GM21390 (cell line): ENCODE data around the gene SYNRG.

Source experiments
- ATAC-seq: cut with Tn5 transposase; IDR thresholded peaks from one replicate; pipeline ENCODE4 v1.9.1; 2021; ENCODE audit not compliant: unreplicated experiment

Gene SYNRG

DNA sequence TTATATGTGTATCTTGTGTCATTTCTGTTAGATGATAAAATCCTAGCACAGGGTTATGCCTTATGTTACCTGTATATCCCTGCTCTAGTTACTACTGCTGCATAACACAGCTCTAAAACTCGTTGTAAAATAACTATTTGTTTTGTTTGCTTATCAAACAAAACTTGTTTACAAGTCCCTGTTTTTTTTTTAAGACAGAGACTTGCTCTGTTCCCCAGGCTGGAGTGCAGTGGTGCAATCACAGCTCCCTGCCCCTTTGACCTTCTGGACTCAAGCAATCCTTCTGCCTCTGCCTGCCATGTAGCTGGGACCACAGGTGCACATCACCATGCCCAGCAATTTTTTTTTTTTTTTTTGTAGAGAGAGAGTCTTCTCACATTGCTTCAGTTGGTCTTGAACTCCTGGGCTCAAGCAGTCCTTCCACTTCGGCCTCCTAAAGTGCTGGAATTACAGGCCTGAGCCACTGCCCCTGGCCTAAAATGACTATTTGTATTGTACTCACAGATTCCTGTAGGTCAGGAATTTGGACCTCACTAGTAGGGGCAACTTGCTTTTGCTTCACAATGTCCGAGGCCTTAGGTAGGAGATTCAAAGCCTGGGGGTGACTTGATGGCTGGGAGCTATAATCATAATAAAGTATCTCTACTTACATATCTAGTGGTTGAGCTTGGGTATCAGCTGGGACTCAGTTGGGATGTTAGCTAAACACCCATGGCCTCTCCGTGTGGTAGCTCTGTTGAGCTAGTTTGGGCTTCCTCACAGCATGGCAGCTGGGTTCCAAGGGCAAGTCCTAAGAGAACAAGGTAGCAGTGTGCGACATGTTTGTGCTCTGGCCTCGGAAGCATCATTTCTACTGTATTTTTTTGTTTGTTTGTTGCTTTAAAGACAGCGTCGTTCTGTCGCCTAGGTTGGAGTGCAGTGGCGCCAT is 106.9 kb downstream of the SYNRG start:
- ATAC-seq = no peak

DNA sequence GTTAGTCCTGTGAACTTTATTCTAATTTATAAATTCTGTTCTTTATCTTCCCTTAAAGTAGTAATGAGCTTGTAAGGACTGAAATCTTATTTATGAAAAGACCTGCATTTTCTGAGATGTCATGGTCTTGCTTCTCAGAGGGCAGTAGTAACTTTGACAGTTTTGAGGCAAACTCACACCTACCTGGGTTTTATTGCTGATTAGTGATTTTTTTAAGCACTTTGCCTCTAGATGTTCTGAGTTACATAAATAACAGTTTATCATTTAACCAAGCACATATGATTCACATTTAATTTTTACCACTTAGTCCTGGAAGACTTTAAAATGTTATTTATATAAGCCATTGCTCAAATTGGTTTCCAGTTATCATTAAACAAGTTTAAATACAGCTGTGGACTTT is 108.8 kb downstream of the SYNRG start:
- ATAC-seq = no peak

DNA sequence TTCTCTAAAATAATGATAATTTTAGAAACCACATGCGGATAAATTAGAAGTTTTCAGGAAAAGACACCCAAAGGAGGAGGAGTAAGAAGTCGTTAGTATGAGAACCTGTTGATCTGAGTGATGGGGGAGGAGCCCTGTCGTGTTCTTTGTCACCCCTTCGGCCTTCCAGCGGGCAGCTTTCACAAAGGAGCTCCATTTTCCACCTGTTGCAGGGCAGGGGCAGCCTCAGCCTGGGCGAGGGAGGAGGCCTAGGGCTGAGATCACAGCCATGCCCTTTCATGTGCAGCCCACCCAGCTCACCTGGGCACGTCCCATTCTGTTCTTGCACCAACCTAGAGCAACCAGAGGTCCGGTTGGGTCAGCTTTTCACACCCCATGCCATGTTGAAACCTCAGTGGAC is 114.2 kb downstream of the SYNRG start:
- ATAC-seq = no peak

DNA sequence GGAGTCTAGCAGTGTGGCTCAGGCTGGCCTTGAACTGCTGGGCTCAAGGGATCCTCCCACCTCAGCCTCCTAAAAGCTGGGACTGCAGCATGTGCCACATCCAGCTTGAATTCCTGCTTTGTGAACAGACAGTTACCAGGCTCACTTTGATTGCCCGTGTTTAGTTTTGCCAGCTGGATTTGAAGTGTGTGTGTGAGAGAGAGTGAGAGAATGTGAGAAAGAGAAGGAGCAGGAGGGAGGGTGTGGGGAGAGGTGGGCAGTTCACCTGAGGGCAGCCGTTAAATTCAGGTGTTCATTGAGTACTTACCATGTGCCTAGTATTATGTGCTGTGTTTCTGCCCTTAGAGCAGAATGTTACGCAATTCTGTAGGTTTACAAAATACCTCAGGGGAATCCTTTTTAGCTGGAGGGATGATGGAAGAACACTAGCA is 114.8 kb downstream of the SYNRG start:
- ATAC-seq = no peak

DNA sequence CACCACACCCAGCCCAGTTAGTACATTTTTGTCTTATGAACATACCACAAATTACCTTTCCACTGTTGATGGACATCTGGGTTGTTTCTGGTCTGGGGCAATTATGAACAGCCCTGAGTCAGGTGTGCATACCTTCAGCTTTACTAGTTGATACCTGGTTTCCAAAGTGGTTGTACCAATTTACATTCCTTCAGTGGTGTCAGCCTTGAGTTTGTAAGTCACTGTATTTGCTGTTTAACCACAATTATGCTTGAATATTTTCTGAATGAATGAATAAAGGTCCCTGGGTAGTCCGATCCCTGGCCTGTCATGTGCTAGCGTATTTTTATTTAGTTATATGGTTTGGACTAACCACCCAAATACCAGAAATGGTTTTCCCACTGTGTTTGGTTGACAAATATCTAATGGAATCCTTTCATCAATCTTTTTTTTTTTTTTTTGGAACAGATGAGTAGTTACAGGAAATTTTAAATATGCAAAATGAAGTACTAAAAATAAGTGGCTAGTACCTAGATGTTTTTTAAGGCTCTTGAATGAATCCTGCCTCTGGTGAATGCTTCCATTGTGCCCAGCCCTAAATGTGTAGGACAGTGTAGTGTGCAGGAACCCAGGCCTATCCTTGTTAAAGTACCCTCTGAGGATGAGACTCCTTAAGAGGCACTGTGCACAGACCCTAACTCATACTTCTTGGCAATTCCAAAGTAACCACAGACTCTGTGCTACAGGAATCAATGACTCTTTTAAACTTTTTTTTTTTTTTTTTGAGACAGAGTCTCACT is 115.8 kb downstream of the SYNRG start:
- no peak for ATAC-seq

DNA sequence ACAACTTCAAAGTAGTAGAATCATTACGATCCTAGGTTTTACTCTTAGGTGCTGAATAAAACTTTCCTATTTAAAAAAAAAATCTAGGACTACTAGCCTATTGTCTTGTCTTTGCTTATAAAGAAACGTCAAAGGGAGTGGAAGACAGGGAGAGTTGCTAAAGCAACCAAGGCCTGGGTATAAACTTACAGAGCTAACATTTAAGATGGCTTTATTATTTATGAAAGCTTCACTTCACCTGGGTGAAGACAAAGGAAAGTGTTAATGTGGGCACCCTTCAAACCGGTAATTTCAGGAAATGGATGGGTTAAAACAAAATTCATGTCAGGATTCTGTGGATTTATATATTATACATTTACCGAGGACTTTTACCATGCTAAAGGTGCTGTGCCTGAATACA is 117.1 kb downstream of the SYNRG start:
- ATAC-seq = no peak

DNA sequence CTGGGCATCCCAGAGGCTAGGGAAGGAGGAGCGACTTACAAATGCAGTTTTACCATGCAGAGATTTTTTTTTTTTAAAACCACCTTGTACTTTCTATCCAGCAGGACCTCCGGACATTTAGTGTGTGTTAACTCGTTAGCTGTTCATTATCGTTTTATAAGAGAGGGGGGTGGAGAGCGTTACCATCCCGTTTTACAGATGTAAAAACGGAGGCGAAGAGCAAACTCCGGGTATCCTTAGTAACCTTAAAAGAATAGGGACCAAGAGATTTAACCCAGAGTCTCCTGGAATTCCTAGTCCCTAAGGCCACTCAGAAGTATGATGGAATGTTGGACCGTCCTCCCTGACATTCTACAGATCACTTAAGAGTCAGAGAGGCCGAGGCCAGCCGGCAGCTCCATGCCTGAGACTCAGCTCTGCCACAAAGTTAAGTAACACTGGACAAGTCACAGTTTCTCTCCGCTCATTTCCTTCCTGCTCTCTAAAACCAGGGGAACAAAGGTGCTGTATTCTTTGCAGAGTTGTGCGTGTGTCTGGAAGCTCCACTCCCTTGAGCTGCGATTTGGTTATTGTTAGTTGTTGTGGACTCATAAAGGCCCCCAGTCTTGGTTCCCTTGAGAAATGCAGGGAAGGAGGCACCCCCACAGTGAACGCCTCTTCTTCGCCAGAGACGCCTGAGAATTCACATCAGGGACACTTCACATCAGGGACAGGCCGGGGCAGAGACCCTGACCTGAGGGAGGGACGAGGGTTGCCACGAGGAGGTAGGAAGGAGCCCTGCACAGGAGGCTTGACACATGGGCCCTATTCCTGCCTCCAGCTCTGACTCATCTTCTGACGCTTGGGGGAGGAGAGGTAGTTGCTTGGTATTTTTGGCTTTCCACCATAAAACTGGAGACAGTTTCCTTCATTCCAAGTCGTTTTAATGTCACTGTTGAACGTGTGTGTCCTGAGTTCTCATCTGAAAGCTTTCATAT is 118.3 kb downstream of the SYNRG start:
- ATAC-seq = no peak

DNA sequence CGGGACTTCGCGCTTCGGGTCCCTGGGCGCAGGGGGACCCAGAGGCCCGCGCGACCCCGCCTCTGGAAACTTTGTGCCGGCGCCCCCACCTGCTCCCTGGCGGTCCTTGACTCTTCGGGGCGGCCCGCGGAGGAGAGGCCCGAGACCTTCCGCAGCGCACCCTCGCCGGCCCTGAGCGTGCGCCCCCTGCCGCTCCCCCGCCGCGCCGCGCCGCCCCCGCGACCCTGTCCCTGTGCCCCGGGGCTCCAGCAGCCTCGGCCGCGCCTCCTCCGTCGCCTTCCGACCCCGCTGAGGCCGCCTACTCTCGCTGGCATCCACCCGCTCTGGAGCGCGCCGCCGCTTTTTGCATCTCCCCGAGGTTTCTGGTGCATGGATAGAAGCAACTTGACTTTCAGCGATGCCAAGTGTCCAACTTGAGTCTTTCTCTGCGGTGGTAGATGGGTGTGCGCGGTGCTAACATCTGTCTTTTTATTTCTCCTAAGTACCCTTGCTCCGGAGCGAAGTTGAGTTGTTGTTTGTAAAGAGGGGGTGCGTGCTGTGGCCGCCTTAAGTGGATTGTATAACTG is 119.1 kb downstream of the SYNRG start:
- peak; percentile 50 for ATAC-seq

DNA sequence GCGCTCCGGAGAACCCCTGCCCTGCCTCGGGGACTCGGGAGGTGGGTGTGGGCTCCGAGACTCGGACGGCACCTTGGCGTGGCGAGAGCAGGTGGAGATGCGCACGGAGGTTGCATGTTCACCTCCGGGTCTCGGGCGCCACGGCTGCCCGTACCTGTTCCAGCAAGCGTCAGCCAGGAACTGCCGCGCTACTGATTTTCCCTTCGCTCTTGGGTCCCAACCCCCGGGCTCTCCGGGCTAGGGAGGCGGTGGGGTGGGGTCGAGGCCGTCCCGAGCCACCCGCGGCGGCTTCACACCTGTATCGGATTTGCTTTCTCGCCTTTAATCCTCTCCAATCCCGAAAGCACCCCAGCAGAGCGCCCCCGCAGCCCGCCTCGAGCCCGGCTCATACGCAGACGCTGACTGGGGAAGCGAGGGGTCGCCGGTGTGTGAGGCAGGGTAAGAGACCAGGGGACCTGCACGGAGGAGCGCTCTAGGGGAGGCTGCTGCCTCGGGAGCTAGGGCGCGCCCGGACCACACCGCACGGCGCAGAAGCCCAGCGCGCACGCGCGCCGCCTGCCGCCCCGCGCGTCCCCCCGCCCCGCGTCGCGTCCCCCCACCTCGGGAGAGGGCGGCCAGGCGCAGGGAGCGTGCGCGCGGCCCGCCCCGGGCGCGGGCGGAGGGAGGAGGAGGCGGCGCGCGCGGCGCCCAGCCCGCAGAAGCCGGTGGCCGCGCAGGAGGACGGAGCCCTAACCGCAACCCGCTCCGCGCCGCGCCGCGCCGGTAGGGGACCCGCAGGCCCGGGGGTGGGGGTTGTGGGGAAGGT is 119.8 kb downstream of the SYNRG start, which contains the start of gene DUSP14:
Gene DUSP14 (plus strand): TSS at position 695 of the 805 bp plus-strand sequence. CDS start 22,382 bp downstream, outside the sequence.
- peak; percentile 50 for ATAC-seq

DNA sequence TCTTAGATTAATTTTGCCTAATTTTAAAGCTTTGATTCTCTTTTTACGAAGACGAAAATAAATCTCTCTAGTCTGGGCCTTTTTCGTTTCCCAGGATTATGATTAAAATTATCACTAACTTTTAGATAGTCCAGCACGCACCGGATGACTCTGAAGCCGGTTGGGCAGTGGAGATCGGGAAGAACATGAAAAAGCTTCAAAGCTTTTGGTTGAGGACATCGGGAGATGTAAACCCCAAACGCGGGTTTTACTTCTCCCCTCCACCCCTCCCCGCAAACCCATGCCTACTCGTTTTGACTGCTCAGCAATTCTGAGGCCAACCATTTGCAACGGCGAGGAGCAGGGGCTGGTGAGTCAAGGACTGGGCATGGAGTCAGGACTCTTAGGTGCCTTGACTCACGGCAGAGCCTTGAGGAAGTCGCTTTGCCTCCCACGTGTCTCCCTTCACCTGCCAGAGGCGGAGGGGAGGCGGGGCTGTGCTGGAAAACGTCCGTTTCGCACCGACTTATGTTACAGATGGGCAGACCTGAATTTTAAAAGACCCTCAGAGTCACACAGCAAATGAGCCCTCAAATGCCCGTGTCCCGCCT is 120.5 kb downstream of the SYNRG start:
- ATAC-seq = no peak

DNA sequence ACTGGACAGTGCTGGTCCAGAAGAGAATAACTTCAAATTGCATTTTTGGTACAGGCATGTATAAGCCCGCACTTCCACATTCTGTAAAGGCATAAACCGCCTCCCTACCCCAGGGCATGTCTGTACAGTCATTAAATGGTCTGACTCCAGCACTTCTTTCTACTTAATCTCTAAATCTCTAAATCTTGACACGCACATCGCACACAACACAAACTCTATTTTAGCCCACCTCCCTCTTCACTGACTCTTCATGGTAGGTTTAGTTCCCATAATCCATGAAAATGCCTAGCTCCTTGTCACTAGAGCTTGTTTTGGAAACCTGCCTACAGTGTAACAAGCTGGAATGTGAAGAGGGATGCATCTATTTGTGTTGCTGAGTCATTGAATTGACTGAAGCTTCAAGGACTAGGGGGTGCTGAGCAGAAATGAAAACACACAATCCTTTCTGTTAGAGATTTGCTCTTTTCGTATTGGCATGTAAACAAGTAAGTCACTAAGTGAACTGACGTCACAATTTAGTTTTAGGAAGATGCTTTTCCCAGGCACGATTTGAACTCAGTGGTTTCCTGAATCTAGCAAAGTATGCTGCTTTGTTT is 121.1 kb downstream of the SYNRG start:
- no peak for ATAC-seq

DNA sequence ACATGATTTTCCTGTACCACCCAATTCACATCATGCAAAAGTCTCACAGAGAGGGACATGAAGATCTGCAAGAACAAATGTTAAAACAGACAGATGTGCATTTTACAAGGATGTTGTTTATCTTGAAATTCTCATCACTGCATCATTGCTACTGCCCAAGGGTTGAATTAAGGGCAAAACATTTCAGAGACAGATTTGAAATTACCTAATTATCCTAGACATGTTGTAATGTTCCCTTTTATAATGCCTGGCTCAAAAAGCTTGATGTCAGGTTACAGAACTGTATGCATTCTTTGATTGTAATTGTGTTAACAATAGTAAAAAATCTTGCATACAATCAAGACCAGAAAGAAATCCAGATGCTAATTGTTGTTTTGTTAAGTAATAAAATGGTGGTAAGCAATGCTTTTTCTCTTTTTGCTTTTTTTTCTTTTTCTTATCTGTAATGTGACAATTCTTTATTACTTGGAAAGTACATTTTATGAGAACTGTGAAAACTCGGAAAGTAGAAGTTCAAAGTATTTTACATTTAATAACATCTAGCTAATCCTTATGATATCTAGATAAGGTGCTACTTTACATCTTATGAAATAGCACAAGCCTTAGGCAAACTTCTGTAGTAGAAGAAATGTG is 123.2 kb downstream of the SYNRG start:
- no peak for ATAC-seq

DNA sequence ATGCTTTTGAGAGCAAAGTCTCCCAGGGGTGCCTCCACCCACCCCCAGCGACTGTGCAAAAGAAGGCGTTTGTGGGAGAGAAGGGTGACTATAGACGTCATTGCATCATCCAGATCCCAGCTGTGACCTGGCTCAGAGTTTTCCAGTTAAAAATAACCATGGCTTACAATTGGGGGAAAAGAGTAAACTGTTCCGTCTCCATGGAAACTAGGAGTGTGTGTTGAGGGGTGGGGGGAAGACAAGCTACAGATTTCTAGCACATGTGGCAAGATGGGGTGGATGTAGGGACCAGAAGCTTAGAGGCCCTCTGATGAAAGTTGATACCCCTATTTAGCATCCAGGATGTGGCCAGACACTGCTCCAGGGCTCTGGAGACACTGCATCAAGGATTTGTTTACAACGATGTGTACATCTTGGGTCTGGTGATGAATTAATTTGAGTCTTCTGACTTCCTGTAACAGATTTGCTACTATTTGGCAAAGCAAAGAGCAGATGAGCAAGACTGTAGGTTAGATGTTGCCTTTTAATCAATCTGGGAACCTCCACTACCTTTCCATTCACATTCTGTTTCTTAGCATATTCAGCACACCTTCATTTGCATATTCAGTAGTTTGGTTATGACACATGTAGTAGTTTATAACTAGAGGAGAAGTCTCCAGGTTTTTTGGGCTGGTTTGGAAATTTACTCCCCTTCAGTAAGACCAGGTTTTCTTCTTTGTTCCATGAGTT is 125.7 kb downstream of the SYNRG start:
- no peak for ATAC-seq

DNA sequence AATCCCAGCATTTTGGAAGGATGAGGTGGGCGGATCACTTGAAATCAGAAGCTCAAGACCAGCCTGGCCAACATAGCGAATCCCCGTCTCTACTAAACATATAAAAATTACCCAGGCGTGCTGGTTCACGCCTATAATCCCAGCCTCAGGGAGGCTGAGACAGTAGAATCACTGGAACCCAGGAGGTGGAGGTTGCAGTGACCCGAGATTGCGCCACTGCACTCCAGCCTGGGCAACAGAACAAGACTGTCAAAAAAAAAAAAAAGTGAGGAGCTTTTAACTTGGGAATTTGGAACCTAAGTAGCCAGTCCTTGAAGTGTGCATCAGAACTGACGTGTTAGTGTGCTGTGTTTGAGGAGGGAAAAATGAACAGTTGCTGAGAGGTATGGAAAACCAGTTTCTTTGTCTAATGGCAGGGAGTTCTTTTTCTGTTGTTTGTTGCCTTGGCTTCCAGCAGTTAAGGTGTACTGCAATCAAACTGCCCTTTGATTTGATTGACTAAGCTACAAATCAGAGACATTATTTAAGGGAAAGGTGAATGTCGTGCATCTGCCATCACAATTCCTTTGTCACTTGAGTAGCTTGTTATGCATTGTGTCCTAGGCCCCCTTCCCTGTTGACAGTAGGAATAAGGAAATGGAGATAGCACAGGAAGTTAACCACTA is 128.1 kb downstream of the SYNRG start:
- ATAC-seq = no peak

DNA sequence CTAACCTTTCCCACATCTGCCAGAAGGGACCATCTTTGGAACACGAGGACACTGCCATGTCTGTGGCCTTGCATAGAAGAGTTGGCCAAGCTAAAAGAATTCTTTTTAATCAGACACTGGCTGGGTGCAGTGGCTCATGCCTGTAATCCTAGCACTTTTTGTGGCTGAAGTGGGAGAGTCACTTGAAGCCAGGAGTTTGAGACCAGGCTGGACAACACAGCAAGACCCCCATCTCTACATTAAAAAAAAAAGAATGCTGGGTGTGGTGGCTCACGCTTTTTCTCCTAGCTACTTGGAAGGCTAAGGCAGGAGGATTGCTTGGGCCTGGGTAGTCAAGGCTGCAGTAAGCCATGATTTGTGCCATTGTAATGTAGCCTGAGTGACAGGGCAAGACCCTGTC is 128.8 kb downstream of the SYNRG start:
- ATAC-seq = no peak

DNA sequence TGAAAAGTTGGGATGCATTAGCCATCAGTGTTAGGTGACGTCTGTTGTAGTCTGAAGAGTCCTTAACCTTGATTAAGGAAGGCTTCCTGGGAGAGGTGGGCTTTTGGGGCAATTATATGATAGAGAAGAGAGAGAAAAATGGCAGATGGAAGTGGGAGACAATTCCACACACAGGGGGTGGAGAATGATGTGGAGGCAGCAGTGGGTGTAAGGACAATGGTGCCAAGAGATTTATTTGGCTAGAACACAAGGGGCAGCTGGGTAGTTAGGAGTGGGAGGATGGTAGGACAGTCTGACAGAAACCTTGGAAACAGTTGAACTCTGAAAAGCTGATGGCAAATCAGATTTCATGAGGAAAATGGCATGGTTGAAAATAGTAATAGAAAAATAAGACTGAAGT is 130.2 kb downstream of the SYNRG start:
- ATAC-seq = no peak

DNA sequence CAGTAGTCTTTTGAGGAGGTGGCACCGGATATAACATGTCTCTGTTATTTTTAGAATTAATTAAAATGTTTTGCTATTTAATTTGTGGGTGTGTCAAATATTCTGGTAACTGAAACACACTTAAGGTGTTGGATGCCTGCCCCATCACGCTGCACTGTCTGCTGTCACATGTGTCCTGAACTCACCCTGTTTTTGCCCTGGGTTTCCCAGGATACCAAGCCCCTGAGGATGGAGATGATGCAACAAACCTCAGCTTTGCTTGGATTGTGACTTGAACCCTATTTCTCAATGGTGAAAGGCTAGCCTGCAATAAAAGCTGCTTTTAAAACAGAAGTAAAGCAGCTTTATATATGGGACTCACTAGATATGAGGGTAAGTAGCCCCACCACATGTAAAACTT is 131.0 kb downstream of the SYNRG start:
- no peak for ATAC-seq
